Suppressor macrophage (primary cell): Measurements from ENCODE around the gene ZNF213.
"Not testable (repeated sequence)": the region's sequence is repeated elsewhere in the genome, so short reads cannot be mapped to it uniquely, and the experiment has no call there.

Experiments
- DNase-seq, 4 experiments: peaks; one replicate each; pipeline ENCODE4 v3.0.0-alpha.2; 2020 to 2022

Gene ZNF213

DNA sequence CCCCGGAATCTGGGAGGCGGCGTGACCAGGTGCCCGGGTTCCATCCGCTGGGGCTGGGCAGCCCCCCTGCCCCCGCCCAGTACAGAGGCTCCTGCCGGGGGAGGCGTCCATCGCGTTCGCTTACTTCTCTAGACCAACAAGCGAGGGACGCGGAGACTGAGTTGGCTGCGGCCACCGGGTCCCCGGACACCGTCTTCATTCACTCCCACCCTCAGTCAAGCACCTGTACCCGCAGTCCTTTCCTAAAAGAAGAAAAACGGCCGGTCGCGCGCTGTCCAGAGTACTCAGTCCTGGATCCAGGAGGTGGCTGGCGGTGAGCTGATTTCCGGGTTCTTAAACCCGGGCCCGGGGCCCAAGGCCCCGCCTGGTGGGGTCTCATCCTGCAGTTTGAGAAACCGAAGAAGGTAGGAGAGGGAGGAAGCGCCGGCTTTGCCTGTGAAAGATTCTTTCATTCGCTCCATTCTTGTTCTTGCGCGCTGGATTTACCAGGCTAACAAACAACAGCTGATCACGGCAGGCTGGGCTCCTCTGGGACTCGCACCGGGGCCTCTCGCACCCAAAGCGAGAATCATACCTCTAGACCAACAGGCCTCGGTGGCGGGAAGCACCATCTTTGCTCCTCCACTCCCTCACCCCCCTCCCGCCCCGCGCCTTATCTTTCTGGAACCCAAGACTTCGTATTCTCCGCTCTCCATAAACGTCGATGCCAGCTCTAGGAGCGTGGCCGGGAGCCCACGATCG, 35.8 kb downstream of the ZNF213 start:
- peak in 1 of 4 experiments; percentile 25 for DNase-seq

DNA sequence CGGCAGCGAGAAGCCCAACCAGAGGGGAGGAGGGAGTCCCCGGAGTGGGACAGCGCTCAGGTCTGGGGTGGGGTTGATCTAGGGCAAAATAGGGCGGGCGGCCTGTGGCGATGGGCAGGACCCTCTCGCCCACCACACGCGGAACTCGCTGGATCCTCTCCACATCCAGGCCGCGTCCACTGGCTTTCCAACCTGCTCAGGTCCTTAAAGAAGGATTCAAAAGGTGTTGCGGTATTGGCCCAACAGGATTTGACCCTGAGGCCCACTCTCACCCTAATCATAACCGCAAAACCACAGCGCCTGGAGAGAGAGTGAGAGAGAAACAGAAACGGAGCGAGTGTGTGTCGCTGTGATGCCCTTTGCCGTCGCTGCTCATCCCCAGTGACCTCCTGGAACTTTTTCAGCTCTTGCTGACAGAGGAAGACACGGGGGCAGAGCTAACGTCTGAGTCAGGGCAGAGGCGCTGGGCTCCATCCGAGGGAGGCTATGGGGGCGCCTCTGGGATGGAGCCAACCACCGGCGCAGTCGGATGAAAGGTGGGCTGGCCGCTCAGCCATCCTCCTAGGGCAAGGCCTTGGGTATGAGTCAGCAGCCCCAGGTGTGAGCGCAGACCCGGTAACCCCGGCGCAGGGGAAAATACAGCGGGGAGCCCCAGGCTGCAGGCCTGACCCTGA, 36.5 kb downstream of the ZNF213 start:
- DNase-seq = no peak

DNA sequence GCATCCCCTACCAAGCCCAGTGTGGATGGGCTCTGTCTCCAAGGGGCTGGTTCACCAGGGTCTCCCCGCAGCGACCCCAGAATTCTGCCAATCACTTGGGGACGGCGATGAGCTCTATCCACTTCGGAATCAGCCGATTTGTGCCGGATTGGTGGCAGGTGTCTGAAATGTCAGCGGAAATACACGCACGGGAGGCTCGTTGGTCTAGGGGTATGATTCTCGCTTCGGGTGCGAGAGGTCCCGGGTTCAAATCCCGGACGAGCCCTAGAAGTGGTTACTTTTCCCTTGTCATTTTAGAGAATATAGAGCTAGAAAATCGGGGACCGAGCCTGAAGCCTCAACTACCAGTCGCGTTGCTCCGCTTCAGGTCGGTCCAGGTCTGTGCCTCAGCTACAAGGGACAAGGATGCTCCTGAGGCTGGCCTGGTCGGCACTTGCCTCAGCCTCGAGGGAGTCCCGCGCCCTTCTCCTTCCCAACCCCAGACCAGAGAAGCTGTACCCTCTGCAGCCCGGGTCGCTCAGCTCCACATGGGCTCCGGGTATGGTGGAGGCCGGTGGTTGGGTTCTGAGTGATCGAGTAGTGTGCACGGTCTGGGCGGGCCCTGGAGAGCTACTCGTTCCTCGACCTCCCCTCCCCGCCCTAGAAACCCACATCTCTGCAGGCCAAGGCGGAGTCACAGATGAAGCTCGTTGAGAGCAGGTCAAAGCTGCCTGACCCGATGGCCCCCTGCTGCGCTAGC, 37.2 kb downstream of the ZNF213 start:
- no peak for DNase-seq

DNA sequence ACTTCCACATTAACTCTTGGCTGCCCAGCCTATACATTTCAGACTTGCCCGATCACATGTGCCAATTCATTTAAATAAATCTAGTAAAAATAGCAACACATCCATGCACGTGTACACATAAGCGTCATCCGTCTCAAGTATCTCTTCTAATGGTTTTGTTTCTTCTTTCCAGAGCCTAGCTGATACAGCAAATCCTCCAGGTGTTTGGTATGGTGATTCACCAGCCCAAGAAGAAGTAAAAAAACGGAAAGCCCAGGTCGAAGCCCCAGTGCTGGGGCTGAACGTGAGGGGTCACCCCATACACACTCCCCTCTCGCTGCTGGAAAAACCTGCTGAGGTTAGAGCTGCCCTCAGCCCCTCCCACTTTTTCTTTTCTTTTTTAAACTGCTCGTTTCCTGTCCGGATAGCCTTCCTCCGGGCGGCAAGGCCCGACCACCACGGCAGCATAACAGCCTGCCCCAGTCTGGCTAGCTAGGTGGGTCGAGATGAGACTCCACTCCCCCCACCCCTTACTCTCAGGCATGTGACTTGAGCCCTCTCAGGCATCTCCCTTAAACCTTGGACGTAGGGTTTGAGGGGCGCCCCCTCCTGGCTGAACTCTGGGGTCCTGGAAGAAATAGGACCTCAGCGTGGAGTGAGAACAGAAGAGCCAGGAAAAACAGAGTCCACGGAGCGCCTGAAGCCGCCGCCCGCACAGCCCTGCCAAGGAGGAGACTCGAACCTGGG, 39.2 kb downstream of the ZNF213 start:
- no peak for DNase-seq

DNA sequence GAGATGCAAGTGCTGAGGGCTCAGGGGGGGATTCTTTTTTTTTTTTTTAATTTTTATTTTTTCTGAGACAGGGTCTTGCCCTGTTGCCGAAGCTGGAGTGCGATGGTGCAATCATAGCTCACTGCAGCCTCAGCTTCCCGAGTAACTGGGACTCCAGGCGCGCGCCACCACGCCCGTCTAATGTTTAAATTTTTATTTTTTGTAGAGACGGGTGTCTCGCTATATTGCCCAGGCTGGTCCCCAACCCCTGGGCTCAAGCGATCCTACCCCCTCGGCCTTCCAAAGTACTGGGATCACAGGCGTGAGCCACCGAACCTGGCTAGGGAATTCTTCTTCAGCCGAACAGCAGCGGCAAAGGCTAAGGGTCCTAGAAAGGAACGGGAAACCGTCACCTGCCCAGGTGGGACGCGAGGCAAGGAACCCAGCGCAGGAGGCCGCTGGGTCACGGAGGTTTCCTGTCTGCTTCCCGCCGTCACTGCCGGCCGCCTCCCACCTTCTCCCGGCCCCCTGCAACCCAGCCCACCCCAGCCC, 39.9 kb downstream of the ZNF213 start:
- no peak for DNase-seq

DNA sequence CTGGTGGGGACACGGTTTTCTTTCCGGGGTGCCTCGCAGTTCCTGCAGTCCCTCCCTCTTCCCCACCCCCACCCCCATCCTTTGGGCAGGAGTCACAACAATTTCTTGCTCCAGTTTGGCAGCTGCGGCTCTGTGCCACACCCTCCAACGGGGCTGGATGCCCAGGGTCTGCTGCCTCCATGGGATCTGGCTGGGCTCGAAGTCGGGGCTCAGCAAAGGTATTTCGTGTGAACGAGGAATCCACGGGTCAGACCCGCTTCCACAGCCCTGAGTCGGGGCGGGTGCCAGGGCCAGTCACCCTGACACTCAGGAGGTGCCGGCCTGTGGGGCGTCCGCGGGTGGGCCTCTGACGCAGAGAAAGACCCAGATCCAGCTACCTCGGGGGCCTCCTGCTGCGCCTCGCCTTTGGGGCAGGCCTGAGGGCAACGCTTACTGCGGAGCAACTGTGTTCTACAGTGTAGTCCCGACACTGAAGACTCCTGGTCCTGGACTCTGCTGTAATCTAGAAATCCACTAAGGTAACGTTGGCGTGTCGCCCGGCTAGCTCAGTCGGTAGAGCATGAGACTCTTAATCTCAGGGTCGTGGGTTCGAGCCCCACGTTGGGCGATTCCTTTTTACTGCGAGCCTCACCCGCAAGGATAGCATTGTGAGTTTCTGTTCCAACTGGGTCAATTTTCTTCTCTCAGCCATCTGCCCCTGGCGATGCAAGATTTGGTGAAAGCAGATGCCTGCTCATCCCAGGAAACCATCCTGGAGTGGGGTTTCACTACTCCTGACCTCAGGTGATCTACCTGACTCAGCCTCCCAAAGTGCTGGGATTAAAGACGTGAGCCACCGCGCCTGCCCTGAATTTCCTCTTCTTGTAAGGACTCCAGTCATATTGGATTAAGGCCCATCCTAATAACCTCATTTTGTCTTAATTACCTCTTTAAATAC, 40.6 kb downstream of the ZNF213 start:
- no peak for DNase-seq

DNA sequence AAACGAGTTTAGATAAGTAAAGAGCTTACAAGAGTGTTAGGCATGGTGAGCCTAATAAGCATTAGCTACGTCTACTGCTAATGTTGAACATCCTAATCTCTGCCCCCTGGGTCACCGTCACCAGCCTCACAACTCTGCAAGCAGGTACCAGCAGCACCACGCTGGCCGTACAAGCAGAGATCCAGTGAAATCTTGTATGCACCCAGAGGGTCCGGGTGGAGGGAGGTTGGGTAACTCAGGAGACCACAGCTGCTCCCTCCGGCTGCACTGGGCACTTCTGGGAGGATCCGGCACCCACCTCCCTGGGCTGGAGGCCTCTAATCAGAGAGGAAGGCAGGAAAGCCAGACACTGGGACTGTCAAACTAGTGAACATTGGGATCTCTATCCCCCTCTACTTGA, 44.8 kb downstream of the ZNF213 start:
- DNase-seq = no peak

DNA sequence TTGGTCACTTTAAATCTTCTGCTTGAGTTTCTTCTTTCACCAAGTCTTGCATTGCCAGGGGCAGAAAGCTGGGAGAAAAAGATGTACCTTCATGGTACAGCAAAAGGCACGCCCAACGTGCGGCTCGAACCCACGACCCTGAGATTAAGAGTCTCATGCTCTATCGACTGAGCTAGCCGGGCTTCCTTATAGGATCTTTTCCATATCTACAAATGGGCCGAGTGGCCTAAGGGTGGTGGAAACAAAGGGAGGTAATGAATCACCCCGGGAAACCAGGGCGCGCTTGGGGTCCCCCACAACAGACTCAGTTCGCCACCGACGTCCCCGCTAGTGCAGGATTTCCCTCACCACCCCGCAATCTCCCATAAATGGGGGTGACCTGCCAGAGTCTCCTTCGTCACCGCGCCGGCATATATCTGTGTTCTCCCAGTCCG, 45.6 kb downstream of the ZNF213 start:
- DNase-seq = no peak

DNA sequence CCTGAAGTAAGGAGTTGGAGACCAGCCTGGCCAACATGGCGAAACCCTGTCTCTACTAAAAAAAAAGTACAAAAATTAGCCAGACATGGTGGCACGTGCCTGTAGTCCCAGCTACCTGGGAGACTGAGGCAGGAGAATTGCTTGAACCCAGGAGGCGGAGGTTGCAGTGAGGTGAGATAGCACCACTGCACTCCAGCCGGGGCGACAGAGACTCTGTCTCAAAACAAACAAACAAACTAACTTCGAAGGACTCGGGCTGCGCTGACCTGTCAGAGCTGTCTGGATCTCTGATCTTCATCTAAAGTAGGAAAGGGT, 47.4 kb downstream of the ZNF213 start:
- not testable (repeated sequence) for DNase-seq

DNA sequence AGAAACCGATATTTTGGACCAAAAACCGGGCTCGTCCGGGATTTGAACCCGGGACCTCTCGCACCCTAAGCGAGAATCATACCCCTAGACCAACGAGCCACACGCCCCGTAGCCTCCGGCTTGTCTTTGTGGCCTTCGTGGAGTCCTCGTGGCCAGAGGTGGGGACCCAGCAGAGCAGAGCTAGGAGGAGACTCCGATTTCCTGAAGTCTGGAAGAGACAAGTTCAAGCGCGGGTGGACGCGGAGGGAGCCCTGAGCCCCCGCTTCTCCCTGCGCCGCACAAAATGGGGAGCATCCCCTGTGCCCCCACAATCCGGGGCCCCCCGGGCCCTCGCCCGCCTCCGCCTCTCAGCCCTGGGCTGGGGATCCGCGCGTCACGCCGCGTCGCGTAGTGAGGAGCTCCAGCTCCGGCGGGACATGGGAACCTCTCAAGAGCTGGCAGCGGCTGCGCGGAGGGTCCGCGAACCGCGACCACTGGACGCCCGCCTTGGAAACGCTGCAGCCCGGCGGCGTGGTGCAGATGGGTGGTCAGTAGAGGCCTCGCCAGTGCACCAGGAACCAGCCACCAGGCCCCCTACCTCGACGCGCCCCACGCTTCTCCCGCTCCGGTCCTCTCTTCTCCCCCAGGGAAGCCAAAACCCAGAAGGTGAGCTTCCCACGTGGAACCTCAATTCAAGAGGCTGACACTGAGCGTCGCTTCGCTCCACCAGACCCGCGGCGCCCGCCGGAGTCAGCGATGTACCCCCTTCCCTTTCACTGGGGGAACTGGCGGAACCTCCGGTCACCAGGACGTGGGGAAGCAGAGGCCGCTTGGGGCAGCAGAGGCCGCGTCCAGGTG, 48.0 kb downstream of the ZNF213 start:
- DNase-seq = peak; percentile 53 to 74 (median 64)

DNA sequence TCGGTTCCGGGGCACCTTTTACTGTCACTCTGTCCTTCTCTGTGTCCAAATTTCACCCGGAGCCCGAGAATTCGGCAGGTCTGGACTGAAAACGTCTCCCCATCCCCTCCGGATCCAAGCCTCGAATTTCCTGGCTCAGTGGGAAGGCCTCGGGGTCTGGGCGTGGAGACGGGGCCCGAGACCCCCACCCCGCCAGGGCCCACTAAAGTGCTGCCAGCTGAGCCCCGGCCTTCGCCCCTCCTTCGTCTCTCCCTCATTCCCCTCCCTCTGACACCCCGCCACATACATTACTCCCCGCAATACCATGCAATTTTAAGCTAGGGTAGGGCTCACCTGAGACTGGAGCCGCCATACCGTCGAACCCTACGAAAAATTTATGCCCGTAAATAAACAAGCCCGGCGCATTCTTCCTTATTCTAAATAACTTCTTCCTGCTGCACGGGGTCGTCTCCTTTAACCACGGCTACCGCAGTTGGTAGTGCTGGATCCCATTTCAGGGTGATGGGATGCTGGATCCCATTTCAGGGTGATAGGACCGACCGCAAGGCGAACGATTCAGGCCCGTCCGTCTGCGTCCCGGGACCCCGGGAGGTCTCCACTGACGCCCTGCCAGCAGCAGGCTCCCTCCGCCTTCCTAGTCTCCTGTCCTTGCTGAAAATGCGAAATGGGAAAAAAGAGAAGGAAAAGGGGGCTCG, 48.8 kb downstream of the ZNF213 start:
- no peak for DNase-seq

DNA sequence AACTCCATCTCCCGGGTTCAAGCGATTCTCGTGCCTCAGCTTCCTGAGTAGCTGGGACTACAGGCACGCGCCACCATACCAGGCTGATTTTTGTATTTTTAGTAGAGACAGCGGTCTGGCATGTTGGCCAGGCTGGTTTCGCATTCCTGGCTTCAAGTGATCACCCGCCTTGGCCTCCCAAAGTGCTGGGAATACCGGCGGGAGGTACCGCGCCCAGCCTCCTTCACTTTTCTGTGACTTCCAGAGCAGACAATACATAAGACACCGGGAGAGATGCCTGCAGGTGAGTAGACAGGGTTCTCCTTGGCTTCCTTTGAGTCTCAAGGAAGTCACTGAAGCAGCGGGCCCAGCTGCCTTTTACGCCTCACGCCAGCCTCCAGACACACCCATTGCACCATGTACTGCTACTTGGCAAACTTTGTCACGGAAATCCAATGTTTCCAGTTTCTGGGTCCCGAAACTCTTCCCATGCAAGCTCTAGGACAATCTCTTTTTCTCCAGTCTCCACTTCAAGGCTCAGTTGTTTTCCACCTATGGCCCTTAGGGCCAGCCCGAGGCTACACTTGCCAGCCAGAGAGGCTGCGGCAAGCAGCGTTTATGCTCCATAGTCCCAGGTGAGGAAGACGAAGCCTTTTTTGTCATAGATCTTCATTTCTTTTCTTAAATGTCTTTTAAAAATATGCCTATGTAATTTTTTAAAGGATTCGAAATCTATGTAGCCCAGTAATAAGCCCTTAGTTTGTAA, 52.3 kb downstream of the ZNF213 start:
- DNase-seq = no peak

DNA sequence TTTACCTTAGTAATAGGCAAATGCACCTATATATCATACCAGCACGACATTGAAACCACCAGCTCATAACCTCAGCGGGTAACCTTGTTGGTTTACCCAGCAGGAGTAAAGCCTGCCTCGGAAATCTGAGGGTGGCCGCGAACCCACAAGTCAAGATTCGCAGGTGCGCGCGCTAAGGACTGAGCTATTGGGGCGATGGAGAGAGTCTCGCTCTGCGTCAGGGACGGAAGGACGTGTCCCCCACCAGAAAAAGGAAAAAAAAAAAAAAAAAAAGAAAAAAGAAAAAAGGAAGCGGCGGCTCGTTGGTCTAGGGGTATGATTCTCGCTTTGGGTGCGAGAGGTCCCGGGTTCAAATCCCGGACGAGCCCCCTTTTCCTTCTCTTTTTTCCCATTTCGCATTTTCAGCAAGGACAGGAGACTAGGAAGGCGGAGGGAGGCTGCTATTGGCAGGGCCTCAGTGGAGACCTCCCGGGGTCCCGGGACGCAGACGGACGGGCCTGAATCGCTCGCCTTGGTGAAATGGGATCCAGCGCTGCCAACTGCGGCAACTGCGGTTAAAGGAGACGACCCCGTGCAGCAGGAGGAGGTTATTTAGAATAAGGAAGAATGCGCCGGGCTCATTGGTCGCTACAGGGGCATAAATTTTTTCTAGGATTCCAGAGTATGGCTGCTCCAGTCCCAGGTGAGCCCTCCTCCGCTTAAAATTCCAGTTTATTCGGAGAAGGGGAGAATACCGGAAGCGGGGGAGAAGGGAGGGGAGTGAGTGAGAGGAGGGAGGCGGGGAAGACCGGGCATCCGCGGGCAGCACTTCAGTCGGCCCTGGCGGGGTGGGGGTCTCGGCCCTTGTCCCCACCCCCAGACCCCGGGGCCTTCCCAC, 53.2 kb downstream of the ZNF213 start, which contains the start of gene OR1F1:
OR1F1 (plus strand) TSS at position 407 of the 877 bp plus-strand sequence.
- DNase-seq = peak in 2 of 4 experiments; percentile 20 to 37

DNA sequence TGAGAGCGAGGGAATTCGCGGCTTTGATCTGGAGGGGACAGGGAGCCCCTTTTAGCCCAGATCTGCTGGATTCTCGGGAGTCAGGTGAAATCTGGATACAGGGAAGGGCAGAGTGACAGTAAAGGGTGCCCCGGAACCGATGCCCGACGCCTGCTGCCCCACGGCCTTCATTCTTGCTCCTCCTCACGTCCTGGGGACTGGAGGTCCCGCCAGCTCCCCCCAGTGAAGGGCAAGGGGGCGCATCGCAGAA, 53.8 kb downstream of the ZNF213 start:
- no peak for DNase-seq

DNA sequence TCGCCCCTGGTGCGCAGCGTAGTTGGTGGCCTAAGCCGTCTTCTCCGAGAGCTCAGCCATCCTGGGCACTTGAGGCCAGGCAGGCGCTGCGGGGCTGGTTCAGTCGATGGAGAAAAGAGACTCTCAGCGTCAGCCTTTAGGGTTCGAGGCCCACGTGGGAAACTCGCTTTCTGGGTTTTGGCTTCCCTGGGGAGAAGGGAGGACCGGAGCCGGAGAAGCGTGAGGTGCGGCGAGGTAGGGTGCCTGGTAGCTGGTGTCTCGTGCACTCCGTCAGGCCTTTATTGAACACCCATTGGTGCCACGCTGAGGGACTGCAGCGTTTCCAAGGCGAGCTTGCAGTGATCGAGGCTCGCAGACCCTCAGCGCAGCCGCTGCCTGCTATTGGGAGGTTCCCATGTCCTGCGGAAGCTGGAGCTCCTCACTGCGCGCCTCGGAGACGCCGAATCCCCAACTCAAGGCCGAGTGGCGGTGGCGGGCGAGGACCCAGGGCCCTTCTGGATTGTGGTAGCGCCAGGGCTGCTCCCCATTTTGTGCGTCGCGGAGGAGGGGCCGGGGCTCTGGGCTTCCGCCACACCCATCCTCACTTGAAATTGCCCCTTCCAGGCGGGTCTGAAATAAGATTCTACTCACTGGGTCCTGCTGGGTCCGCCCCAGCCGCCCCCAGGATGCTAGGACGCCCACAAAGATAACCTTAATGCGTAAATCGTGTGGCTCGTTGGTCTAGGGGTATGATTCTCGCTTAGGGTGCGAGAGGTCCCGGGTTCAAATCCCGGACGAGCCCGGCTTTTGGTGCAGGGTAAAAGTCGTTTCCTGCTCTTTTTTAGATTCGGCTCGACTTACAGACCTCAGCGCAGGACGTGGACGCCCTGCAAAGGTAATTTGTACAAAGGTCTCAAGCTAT, 54.3 kb downstream of the ZNF213 start:
- DNase-seq = peak in 3 of 4 experiments; percentile 24 to 59 (median 25)

DNA sequence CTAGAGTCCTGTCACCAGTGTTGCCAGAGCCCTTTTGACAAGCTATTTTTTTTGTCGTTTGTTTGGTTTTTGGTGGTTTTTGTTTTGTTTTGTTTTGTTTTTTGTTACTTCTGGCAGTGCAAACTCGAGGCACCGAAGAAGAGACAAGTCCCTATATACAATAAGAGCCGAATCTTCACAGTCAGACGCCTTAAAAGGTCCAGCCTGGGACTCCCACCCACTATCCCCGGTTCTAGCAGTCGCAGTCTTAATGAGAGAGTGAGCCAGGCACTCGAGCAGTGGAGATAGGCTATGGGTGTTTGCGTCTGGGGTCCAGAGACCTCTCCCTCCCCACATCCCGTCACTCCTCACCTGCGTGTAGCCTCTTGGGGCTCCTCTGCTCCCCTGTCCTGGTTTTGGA, 55.0 kb downstream of the ZNF213 start:
- no peak for DNase-seq

DNA sequence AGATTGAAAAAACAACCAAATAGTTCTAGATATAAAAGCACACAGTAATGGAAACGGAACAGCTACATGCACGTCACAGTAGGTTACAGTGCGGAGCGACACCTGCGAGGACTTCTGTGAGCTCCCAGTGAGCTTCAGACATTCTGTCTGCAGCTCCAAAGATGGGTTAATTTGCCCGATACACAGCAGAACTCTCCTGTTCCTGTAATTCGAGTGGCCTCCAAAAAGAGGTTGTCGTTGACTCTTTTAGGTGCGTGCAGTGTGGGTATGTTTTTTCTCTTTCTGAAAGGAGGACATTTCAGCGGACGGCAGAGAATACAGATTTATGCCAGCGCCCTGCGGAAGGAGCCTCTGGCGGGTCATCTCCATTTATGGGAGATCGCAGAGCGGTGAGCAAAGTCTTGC, 56.1 kb downstream of the ZNF213 start:
- no peak for DNase-seq
